Subcutaneous preadipocyte (primary cell): ENCODE measurements around the gene HAUS2. TPM values are rescaled to one million over a fixed set of nuclear protein-coding genes. Genes with fewer than 3 reads are reported as not detected.

Source experiments
- total RNA-seq: library from RNA; depleted of rRNA; stranded (reverse); fragments of >200 nt; gene quantifications from 2 replicates; pipeline ENCODE4 v1.2.3, GENCODE V29; 2012

HAUS2 gene
- 20.6 and 30.5 TPM in 2 replicates for total RNA-seq

DNA sequence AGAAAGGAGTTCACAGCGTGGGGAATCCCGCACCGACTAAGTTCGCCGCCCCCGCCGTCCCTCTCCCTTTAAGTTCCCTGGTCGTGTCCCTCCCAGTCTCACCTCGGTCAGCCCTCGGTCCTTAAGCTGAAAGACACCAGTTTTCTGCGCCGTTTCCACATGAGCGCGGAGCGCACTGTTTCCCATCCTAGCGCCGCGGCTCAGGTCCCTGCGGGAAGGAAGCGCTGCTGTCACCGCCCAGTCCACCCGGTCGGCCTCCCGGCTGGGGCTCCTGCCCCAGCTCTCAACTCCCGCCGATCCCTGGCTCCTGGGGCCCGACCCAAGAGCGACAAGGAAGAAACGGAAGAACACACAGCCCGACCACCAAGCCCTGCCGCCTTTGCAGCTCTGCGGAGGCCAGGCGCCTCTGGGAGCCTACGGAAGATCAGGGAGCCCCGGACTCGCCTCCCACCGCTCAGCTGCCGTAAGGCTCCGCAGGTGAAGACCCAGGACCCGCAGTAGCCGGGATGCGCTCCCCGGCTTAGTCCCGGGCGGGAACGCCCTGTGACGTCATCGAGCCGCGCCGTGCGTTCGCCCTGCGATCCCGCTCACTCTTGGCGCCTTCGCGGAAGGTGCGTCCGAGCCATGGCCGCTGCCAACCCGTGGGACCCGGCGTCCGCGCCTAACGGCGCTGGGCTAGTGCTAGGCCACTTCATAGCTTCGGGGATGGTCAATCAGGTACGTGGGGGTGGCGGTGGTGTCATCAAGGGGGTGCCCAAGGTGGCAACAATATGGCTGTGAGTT is at the start of gene HAUS2, which contains the start of gene LRRC57:
Gene HAUS2, plus strand, starts transcription at position 590 of the 783 bp plus-strand sequence. Its CDS starts 35 bp downstream, at position 625.
Gene LRRC57, minus strand, starts transcription at position 545 of the 783 bp plus-strand sequence. Its CDS starts 359 bp downstream, at position 186.

DNA sequence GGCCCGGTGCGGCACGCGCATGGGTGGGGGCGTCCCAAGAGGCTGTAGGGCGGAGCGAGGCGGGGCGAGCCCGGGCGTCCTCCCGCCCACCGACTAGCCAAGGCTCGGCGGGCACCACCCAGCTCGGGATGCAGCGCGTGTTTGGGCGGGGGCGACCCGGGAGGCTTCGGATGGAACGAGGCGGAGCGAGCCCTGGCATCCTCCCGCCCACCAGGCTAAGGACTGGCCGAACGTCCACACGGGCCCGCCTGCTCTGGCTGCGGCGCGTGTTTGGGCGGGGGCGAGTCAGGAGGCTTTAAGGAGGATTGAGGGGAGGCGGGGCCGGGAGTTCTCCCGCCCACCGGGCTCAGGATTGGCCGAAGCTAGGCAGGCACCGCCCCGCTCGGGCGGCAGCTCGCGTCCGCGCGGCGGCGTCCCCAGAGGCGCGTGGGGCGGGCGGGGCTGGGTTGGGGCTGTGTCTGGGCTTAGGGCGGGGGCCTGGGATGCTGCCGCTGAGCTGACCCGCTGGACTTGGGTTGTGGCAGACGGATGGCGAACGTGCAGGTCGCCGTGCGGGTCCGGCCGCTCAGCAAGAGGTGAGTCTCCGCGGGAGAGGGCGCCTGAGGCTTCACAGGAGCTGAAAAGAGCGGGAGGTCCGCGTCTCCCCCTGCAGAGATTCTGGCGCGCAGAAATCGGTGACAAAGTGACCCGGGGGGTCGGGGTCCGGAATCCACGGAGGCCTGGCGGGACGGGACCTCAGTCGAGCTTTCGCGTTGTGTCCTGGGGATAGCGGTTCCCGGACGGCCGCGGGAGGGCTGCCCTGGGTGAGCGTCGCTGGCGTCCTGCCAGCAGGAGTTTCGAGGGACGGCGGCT is 26.8 kb downstream of the HAUS2 start, which contains the start of gene STARD9:
Gene STARD9, plus strand, starts transcription at position 419 of the 852 bp plus-strand sequence. Its CDS starts 110 bp downstream, at position 529.

Other genes starting within 250 kb of the HAUS2 start
- 1.2 and 1.5 TPM in 2 replicates for gene CAPN3, start 189.3 kb upstream of the HAUS2 start, total RNA-seq
- gene ZNF106, start 57.7 kb upstream of the HAUS2 start, total RNA-seq = 77.2 and 103 TPM in 2 replicates
- 57.0 and 61.6 TPM in 2 replicates for gene SNAP23, start 53.2 kb upstream of the HAUS2 start, total RNA-seq
- 9.6 and 14.1 TPM in 2 replicates for gene LRRC57, start within 50 bp of the HAUS2 start, total RNA-seq
- gene STARD9, start 26.8 kb downstream of the HAUS2 start, total RNA-seq = 10.3 and 11.5 TPM in 2 replicates
- gene CDAN1, start 188.3 kb downstream of the HAUS2 start, total RNA-seq = 6.2 and 11.9 TPM in 2 replicates